Smooth muscle cell (in vitro differentiated cells): ENCODE measurements around the gene SERPINA1. TPM values are rescaled to one million over a fixed set of nuclear protein-coding genes. Genes with fewer than 3 reads are reported as not detected.
"Not testable (repeated sequence)": the region's sequence is repeated elsewhere in the genome, so short reads cannot be mapped to it uniquely, and the experiment has no call there.

ENCODE experiments used
- DNase-seq: peaks from one replicate; lab custom pipeline; 2025; ENCODE audit not compliant: unreplicated experiment; lab: John Stamatoyannopoulos, UW
- H2AFZ ChIP-seq: fragments of 200-600 bp; sonication (generic); 2 replicates; pipeline ENCODE4 v1.6.0; 2016; ENCODE audit warnings: antibody characterized with exemption, low read depth, mild to moderate bottlenecking
- H3F3A ChIP-seq: fragments of 200-600 bp; sonication (generic); 2 replicates; pipeline ENCODE4 v1.6.0; 2017; ENCODE audit warnings: antibody characterized with exemption, low read depth
- H3K27ac ChIP-seq: fragments of 200-600 bp; sonication (generic); 2 replicates; pipeline ENCODE4 v1.5.1; 2016; ENCODE audit warnings: low read depth, mild to moderate bottlenecking
- H3K27me3 ChIP-seq: fragments of 200-600 bp; sonication (generic); 2 replicates; pipeline ENCODE4 v1.6.1; 2016; ENCODE audit warnings: low read depth, mild to moderate bottlenecking
- H3K36me3 ChIP-seq: fragments of 200-600 bp; sonication (generic); 2 replicates; pipeline ENCODE4 v1.5.1; 2016; ENCODE audit warnings: low read depth
- H3K4me1 ChIP-seq: fragments of 200-600 bp; sonication (generic); 2 replicates; pipeline ENCODE4 v1.5.1; 2016; ENCODE audit warnings: low read depth
- H3K4me2 ChIP-seq: fragments of 200-600 bp; sonication (generic); 2 replicates; pipeline ENCODE4 v1.6.0; 2016; ENCODE audit warnings: mild to moderate bottlenecking
- H3K4me3 ChIP-seq: fragments of 200-600 bp; sonication (generic); 2 replicates; pipeline ENCODE4 v1.5.1; 2016; ENCODE audit warnings: mild to moderate bottlenecking
- H3K79me2 ChIP-seq: fragments of 200-600 bp; sonication (generic); 2 replicates; pipeline ENCODE4 v1.6.0; 2016; ENCODE audit warnings: low read depth, mild to moderate bottlenecking
- H3K9ac ChIP-seq: fragments of 200-600 bp; sonication (generic); 2 replicates; pipeline ENCODE4 v1.6.0; 2016; ENCODE audit warnings: low read depth
- H3K9me3 ChIP-seq: fragments of 200-600 bp; sonication (generic); replicated peaks from 2 replicates; pipeline ENCODE4 v1.5.1; 2016; ENCODE audit warnings: low read depth
- H4K20me1 ChIP-seq: fragments of 200-600 bp; sonication (generic); 2 replicates; pipeline ENCODE4 v1.6.0; 2016; ENCODE audit warnings: low read depth
- CTCF ChIP-seq: fragments of 200-600 bp; sonication (generic); IDR thresholded peaks from 2 replicates; pipeline ENCODE4 v1.5.1; 2017; ENCODE audit warnings: borderline replicate concordance, mild to moderate bottlenecking, antibody characterized with exemption; ENCODE audit not compliant: insufficient read depth, poor library complexity, severe bottlenecking
- WGBS: methylation state at CpG from one replicate; pipeline ENCODE4 v1.1.7; 2016; ENCODE audit warnings: low lambda C conversion rate; 5-methylcytosine and 5-hydroxymethylcytosine counted together
- polyA plus RNA-seq: library from polyadenylated mRNA; unstranded; fragments of >200 nt; fragmentation: Nextera tagmentation; extraction: Ambion mirVana; gene quantifications from 2 replicates; pipeline ENCODE4 v1.2.1, GENCODE V29; 2016
- total RNA-seq: library from RNA; depleted of rRNA; stranded (reverse); fragments of >200 nt; gene quantifications from 2 replicates; pipeline ENCODE4 v1.2.3, GENCODE V29; 2014

The SERPINA1 gene
- total and polyA plus RNA-seq, 2 experiments from 2014 or later, result 1.8 to 2.4 TPM

GRCh38 chr14:94370524-94370910 lies 17.9 kb downstream of the SERPINA1 start:
- Histone ChIP-seq H3K79me2 (no peaks in the 10 kb centered on the region), H3K4me2 (no peak overlapping the region), H3K27me3 (no peaks in the 10 kb centered on the region), H3K4me1 (peaks cover 15% of the 10 kb centered on the region), H2AFZ (no peak overlapping the region), H3F3A (no peaks in the 10 kb centered on the region), H3K27ac (no peak overlapping the region), H3K36me3 (no peaks in the 10 kb centered on the region), H3K9ac (no peak overlapping the region), H4K20me1 (no peaks in the 10 kb centered on the region), H3K9me3 (no peaks in the 10 kb centered on the region), H3K4me3 (no peak overlapping the region)
- no peak for DNase-seq
- WGBS, result 87% methylated on average over 6 of the region's 6 CpGs
- TF ChIP-seq CTCF, result no peak

- not testable (repeated sequence) for H3K4me2 ChIP-seq, H3K36me3 ChIP-seq, H3K79me2 ChIP-seq, H3K4me3 ChIP-seq, H2AFZ ChIP-seq, H3K9ac ChIP-seq, H3K9me3 ChIP-seq, H4K20me1 ChIP-seq, H3F3A ChIP-seq, H3K27me3 ChIP-seq, H3K27ac ChIP-seq, DNase-seq, H3K4me1 ChIP-seq
- 89% methylated on average over 22 of the region's 22 CpGs for WGBS
Measured at GRCh38 chr14:94369766-94370523, 18.5 kb downstream of the SERPINA1 start.

GRCh38 chr14:94368956-94369355 lies 19.4 kb downstream of the SERPINA1 start:
- Histone ChIP-seq H3K4me3 (no peak overlapping the region), H3K79me2 (no peaks in the 10 kb centered on the region), H3K9me3 (no peaks in the 10 kb centered on the region), H3K27ac (no peak overlapping the region), H2AFZ (no peak overlapping the region), H3F3A (no peaks in the 10 kb centered on the region), H3K36me3 (no peaks in the 10 kb centered on the region), H3K27me3 (no peaks in the 10 kb centered on the region), H4K20me1 (no peaks in the 10 kb centered on the region), H3K4me2 (no peak overlapping the region), H3K9ac (no peak overlapping the region), H3K4me1 (no peaks in the 10 kb centered on the region)
- 81% methylated on average over 7 of the region's 7 CpGs for WGBS
- TF ChIP-seq CTCF, result no peak
- no peak for DNase-seq

- H3K4me3 ChIP-seq, result no peak overlapping the region
- no peaks in the 10 kb centered on the region for H3K4me1 ChIP-seq
- no peak overlapping the region for H3K27ac ChIP-seq
- H3K4me2 ChIP-seq, result no peak overlapping the region
- H3K9ac ChIP-seq, result no peak overlapping the region
- no peaks in the 10 kb centered on the region for H4K20me1 ChIP-seq
- no peak overlapping the region for H2AFZ ChIP-seq
- WGBS, result 96% methylated on average over 3 of the region's 3 CpGs
- H3F3A ChIP-seq, result no peaks in the 10 kb centered on the region
- H3K9me3 ChIP-seq, result no peaks in the 10 kb centered on the region
- no peaks in the 10 kb centered on the region for H3K79me2 ChIP-seq
- no peaks in the 10 kb centered on the region for H3K36me3 ChIP-seq
- H3K27me3 ChIP-seq, result no peaks in the 10 kb centered on the region
- no peak for DNase-seq
- no peak for TF ChIP-seq CTCF
Measured at GRCh38 chr14:94368243-94368590, 20.2 kb downstream of the SERPINA1 start.
